Liver (tissue), 9 donors: ENCODE results near the gene TREH. TPM values are rescaled to one million over a fixed set of nuclear protein-coding genes. Genes with fewer than 3 reads are reported as not detected.
A peak's percentile ranks its signal among the peaks of the same experiment; 100 is the strongest.

Experiments
- DNase-seq: peaks from one replicate; pipeline ENCODE4 v3.0.0-alpha.2; 2017; ENCODE audit warnings: low spot score
- H3K27ac ChIP-seq, 2 donors: one replicate each; pipeline ENCODE4 v1.7.0; 2013; ENCODE audit warnings: inconsistent platforms in 2 of 2, low read length in 2 of 2, control low read depth in 1 of 2, low read depth in 1 of 2, mild to moderate bottlenecking in 1 of 2
- H3K27me3 ChIP-seq, 4 donors: one replicate each; pipeline versions ENCODE4 v1.6.1 to v1.7.0; 2013; ENCODE audit warnings: low read length in 3 of 4, inconsistent platforms in 1 of 4, mild to moderate bottlenecking in 1 of 4, moderate library complexity in 1 of 4; ENCODE audit not compliant: control insufficient read depth in 4 of 4, insufficient read depth in 4 of 4
- H3K36me3 ChIP-seq, 4 donors: one replicate each; pipeline versions ENCODE4 v1.6.1 to v1.7.0; 2013; ENCODE audit warnings: low read length in 3 of 4, mild to moderate bottlenecking in 3 of 4, low read depth in 1 of 4, moderate library complexity in 1 of 4; ENCODE audit not compliant: control insufficient read depth in 4 of 4, insufficient read depth in 3 of 4
- H3K4me1 ChIP-seq, 4 donors: one replicate each; pipeline versions ENCODE4 v1.6.1 to v1.7.0; 2013; ENCODE audit warnings: low read length in 3 of 4, mild to moderate bottlenecking in 3 of 4, moderate library complexity in 1 of 4; ENCODE audit not compliant: control insufficient read depth in 4 of 4, insufficient read depth in 4 of 4
- H3K4me3 ChIP-seq, 3 donors: one replicate each; pipeline versions ENCODE4 v1.6.1 to v1.7.0; 2013; ENCODE audit warnings: low read length in 3 of 3, control low read depth in 1 of 3, low read depth in 1 of 3, mild to moderate bottlenecking in 1 of 3
- H3K9ac ChIP-seq, 2 donors: one replicate each; pipeline ENCODE4 v1.7.0; 2013; ENCODE audit warnings: low read length in 2 of 2, mild to moderate bottlenecking in 2 of 2, moderate library complexity in 2 of 2, control low read depth in 1 of 2, low read depth in 1 of 2
- H3K9me3 ChIP-seq, 4 donors: one replicate each; pipeline versions ENCODE4 v1.6.1 to v1.7.0; 2013; ENCODE audit warnings: low read length in 3 of 4; ENCODE audit not compliant: control insufficient read depth in 4 of 4
- EGR1 ChIP-seq, 2 donors: IDR thresholded peaks; 2 replicates each; pipeline ENCODE4 v1.6.1; 2016 to 2018; ENCODE audit warnings: antibody characterized with exemption in 2 of 2, low read depth in 2 of 2
- FOXA1 ChIP-seq: IDR thresholded peaks from 2 replicates; pipeline ENCODE4 v1.6.1; 2016; ENCODE audit warnings: antibody characterized with exemption
- GABPA ChIP-seq, 2 donors: IDR thresholded peaks in 1 of 2; conservative IDR thresholded peaks in 1 of 2; 2 replicates each; pipeline ENCODE4 v1.6.1; 2016; ENCODE audit warnings: antibody characterized with exemption in 2 of 2, mild to moderate bottlenecking in 1 of 2, moderate library complexity in 1 of 2
- HNF4A ChIP-seq, 2 donors: conservative IDR thresholded peaks; 2 replicates each; pipeline ENCODE4 v1.6.1; 2016; ENCODE audit warnings: antibody characterized with exemption in 2 of 2, mild to moderate bottlenecking in 2 of 2
- JUND ChIP-seq, 2 donors: IDR thresholded peaks; 2 replicates each; pipeline ENCODE4 v1.6.1; 2016; ENCODE audit warnings: antibody characterized with exemption in 2 of 2
- NR2F2 ChIP-seq: IDR thresholded peaks from 2 replicates; pipeline ENCODE4 v1.6.1; 2016; ENCODE audit warnings: antibody characterized with exemption
- RAD21 ChIP-seq, 2 donors: IDR thresholded peaks; 2 replicates each; pipeline ENCODE4 v1.6.1; 2016; ENCODE audit warnings: antibody characterized with exemption in 2 of 2, mild to moderate bottlenecking in 2 of 2
- RXRA ChIP-seq, 2 donors: IDR thresholded peaks; 2 replicates each; pipeline ENCODE4 v1.6.1; 2017 to 2018; ENCODE audit warnings: antibody characterized with exemption in 2 of 2, mild to moderate bottlenecking in 1 of 2
- YY1 ChIP-seq: IDR thresholded peaks from 2 replicates; pipeline ENCODE4 v1.6.1; 2016; ENCODE audit warnings: antibody characterized with exemption, mild to moderate bottlenecking
- WGBS: extraction: QIAGEN DNeasy Blood & Tissue Kit; methylation state at CpG from one replicate; pipeline ENCODE4 v1.1.7; 2013; 5-methylcytosine and 5-hydroxymethylcytosine counted together
- polyA plus RNA-seq, 2 donors: library from polyadenylated mRNA; stranded (reverse) in 1 of 2; unstranded in 1 of 2; fragments of 200-250 nt in 1 of 2; fragments of >200 nt in 1 of 2; fragmentation: Nextera tagmentation in 1 of 2; extraction: Ambion mirVana in 1 of 2; gene quantifications; one replicate each; pipeline versions ENCODE4 v1.2.1 to v1.2.3, GENCODE V29; 2013 to 2015
- total RNA-seq, 2 donors: library from RNA; depleted of rRNA; stranded (reverse); fragments of >200 nt; gene quantifications; one replicate each; pipeline ENCODE4 v1.2.3, GENCODE V29; 2014
- TF ChIP-seq, protein P1 (sequence below): IDR thresholded peaks from 2 replicates; pipeline ENCODE4 v1.6.1; 2016; ENCODE audit warnings: antibody characterized with exemption
- TF ChIP-seq, protein P2 (sequence below): fragments of 150-350 bp; IDR thresholded peaks from 2 replicates; pipeline ENCODE4 v1.5.1; 2017; ENCODE audit warnings: improper control_type of control experiment, low read depth, low read length; ENCODE audit not compliant: missing input control
- TF ChIP-seq, protein P3 (sequence below): IDR thresholded peaks from 2 replicates; pipeline ENCODE4 v1.6.1; 2016; ENCODE audit warnings: antibody characterized with exemption, mild to moderate bottlenecking
- TF ChIP-seq, protein P4 (sequence below): IDR thresholded peaks from 2 replicates; pipeline ENCODE4 v1.6.1; 2016; ENCODE audit warnings: antibody characterized with exemption
- TF ChIP-seq, protein P5 (sequence below): IDR thresholded peaks from 2 replicates; pipeline ENCODE4 v1.6.1; 2016; ENCODE audit warnings: antibody characterized with exemption
- donor health status: healthy.
- donor health status: healthy.
- donor health status: healthy.
- donor health status: healthy.
- donor health status: healthy.

TREH gene
- total and polyA plus RNA-seq, 4 donors: 0.50 to 1.2 (median 0.84) TPM; not detected in 1

DNA sequence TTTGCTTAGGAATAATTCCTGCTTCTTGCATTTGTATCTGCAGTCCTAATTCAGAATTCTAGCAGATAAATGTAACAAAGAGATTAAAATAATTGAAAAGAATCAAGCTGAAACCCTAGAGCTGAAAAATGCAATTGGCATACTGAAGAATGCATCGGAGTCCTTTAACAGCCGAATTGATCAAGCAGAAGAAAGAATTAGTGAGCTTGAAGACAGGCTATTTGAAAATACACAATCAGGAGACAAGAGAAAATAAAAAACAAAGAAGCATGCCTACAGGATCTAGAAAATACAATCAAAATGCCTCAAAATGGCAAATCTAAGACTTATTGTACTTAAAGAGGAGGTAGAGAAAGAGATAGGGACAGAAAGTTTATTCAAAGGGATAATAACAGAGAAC is 8.2 kb downstream of the TREH start (continued):
- TF ChIP-seq, protein P1, sequence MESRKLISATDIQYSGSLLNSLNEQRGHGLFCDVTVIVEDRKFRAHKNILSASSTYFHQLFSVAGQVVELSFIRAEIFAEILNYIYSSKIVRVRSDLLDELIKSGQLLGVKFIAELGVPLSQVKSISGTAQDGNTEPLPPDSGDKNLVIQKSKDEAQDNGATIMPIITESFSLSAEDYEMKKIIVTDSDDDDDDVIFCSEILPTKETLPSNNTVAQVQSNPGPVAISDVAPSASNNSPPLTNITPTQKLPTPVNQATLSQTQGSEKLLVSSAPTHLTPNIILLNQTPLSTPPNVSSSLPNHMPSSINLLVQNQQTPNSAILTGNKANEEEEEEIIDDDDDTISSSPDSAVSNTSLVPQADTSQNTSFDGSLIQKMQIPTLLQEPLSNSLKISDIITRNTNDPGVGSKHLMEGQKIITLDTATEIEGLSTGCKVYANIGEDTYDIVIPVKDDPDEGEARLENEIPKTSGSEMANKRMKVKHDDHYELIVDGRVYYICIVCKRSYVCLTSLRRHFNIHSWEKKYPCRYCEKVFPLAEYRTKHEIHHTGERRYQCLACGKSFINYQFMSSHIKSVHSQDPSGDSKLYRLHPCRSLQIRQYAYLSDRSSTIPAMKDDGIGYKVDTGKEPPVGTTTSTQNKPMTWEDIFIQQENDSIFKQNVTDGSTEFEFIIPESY: no peak

DNA sequence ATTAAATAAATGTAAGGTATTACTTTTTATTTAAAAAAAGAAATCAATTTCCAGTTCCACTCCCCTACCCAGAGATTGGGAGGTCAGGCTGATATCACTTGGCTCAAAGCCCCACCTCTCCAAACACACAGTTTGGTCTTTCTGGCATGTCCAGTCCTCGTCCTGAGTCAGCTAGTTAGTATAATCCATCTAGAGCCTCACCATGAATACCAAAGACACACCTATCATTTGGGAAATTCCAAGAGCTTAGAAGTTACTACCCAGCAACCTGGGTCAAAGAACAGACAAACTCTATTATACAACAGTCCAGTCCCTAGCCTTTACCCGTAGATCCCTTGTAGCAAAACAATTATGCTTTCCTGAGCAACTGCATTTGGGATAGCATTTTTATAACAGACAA is 9.4 kb downstream of the TREH start:
- no peak overlapping the region for H3K4me3 ChIP-seq
- peaks cover 0 to 2% (median 0%) of the 10 kb centered on the region in 4 donors for H3K27me3 ChIP-seq
- TF ChIP-seq HNF4A (conservative IDR thresholded peaks at IDR 0.05): peak in 1 of 2 donors; percentile 12
- TF ChIP-seq, protein P2, sequence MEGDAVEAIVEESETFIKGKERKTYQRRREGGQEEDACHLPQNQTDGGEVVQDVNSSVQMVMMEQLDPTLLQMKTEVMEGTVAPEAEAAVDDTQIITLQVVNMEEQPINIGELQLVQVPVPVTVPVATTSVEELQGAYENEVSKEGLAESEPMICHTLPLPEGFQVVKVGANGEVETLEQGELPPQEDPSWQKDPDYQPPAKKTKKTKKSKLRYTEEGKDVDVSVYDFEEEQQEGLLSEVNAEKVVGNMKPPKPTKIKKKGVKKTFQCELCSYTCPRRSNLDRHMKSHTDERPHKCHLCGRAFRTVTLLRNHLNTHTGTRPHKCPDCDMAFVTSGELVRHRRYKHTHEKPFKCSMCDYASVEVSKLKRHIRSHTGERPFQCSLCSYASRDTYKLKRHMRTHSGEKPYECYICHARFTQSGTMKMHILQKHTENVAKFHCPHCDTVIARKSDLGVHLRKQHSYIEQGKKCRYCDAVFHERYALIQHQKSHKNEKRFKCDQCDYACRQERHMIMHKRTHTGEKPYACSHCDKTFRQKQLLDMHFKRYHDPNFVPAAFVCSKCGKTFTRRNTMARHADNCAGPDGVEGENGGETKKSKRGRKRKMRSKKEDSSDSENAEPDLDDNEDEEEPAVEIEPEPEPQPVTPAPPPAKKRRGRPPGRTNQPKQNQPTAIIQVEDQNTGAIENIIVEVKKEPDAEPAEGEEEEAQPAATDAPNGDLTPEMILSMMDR: no peak
- no peak for DNase-seq
- no peak overlapping the region for H3K27ac ChIP-seq
- 22% methylated on average over 2 of the region's 2 CpGs for WGBS
- no peaks in the 10 kb centered on the region for H3K36me3 ChIP-seq
- H3K9ac ChIP-seq: no peak overlapping the region
- no peaks in the 10 kb centered on the region for H3K9me3 ChIP-seq
- peaks cover 3 to 18% (median 11%) of the 10 kb centered on the region in 4 donors for H3K4me1 ChIP-seq

DNA sequence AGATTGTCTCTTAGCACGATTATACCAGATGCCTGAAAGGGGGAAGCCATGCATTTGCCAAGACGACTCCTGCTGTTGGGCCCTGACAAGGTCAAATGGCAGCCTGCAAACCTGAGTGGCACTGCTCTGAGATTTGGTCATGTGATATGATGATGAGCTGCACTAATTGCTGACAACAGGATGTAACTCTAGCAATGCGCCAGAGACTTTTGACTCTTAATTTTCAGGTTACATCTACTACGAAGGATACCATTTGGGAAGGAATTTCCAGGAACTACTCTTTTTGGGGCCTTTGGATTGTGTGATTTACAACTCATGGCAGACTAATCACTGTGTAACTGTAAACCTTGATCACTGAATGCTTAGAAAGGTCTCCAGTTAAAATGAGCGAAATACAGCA is 13.1 kb downstream of the TREH start:
- H3K4me1 ChIP-seq: peaks cover 0 to 5% (median 0%) of the 10 kb centered on the region in 4 donors
- WGBS: 92% methylated on average over 5 of the region's 5 CpGs
- no peak overlapping the region for H3K27ac ChIP-seq
- H3K36me3 ChIP-seq: no peaks in the 10 kb centered on the region
- H3K27me3 ChIP-seq: peaks cover 0 to 2% (median 0%) of the 10 kb centered on the region in 4 donors
- no peak overlapping the region for H3K9ac ChIP-seq
- TF ChIP-seq, protein P3, sequence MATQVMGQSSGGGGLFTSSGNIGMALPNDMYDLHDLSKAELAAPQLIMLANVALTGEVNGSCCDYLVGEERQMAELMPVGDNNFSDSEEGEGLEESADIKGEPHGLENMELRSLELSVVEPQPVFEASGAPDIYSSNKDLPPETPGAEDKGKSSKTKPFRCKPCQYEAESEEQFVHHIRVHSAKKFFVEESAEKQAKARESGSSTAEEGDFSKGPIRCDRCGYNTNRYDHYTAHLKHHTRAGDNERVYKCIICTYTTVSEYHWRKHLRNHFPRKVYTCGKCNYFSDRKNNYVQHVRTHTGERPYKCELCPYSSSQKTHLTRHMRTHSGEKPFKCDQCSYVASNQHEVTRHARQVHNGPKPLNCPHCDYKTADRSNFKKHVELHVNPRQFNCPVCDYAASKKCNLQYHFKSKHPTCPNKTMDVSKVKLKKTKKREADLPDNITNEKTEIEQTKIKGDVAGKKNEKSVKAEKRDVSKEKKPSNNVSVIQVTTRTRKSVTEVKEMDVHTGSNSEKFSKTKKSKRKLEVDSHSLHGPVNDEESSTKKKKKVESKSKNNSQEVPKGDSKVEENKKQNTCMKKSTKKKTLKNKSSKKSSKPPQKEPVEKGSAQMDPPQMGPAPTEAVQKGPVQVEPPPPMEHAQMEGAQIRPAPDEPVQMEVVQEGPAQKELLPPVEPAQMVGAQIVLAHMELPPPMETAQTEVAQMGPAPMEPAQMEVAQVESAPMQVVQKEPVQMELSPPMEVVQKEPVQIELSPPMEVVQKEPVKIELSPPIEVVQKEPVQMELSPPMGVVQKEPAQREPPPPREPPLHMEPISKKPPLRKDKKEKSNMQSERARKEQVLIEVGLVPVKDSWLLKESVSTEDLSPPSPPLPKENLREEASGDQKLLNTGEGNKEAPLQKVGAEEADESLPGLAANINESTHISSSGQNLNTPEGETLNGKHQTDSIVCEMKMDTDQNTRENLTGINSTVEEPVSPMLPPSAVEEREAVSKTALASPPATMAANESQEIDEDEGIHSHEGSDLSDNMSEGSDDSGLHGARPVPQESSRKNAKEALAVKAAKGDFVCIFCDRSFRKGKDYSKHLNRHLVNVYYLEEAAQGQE: no peak
- TF ChIP-seq, protein P4, sequence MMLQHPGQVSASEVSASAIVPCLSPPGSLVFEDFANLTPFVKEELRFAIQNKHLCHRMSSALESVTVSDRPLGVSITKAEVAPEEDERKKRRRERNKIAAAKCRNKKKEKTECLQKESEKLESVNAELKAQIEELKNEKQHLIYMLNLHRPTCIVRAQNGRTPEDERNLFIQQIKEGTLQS: no peak
- TF ChIP-seq RXRA (IDR thresholded peaks at IDR 0.05) (no peak), JUND (IDR thresholded peaks at IDR 0.05) (no peak), RAD21 (IDR thresholded peaks at IDR 0.05) (no peak), YY1 (no peak), NR2F2 (no peak), GABPA (IDR thresholded peaks at IDR 0.05 in 1 of 2, conservative IDR thresholded peaks at IDR 0.05 in 1 of 2) (no peak), HNF4A (conservative IDR thresholded peaks at IDR 0.05) (no peak), EGR1 (IDR thresholded peaks at IDR 0.05; ENCODE audit: low read depth in 2 of 2) (no peak), FOXA1 (no peak)
- TF ChIP-seq, protein P5, sequence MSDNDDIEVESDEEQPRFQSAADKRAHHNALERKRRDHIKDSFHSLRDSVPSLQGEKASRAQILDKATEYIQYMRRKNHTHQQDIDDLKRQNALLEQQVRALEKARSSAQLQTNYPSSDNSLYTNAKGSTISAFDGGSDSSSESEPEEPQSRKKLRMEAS: no peak
- no peak overlapping the region for H3K4me3 ChIP-seq
- DNase-seq: no peak
- no peaks in the 10 kb centered on the region for H3K9me3 ChIP-seq
